Measurements from ENCODE around the gene LRRC72. TPM values are rescaled to one million over a fixed set of nuclear protein-coding genes. Genes with fewer than 3 reads are reported as not detected.

LRRC72 gene
- total RNA-seq, 3 donors from 2014 or later (not counting 1 experiment from before 2014, with no cell fraction given) = not detected

GRCh38 chr7:16587790-16588189, 61.2 kb downstream of the LRRC72 start:
- Histone ChIP-seq H3K36me3 (ENCODE audit: control insufficient read depth, insufficient read depth, low read length) (no peaks in the 10 kb centered on the region), H3K27ac (ENCODE audit: low read length) (no peak overlapping the region), H3K4me3 (ENCODE audit: low read length) (no peak overlapping the region), H3K4me1 (ENCODE audit: control insufficient read depth, insufficient read depth, low read length) (no peaks in the 10 kb centered on the region), H3K27me3 (ENCODE audit: control insufficient read depth, insufficient read depth, low read length) (no peaks in the 10 kb centered on the region), H3K9me3 (ENCODE audit: control insufficient read depth, insufficient read depth, low read length) (no peaks in the 10 kb centered on the region)
- no peak overlapping the region for H3K27ac Mint-ChIP-seq
- WGBS (ENCODE audit: insufficient coverage) = 91% methylated on average over 6 of the region's 6 CpGs
- DNase-seq (no peak), ATAC-seq (no peak)
- intact Hi-C loops (cut with micrococcal nuclease) = no loop called here
- TF ChIP-seq CTCF (IDR thresholded peaks at IDR 0.05) = no peak
- H3K9me3 Mint-ChIP-seq = no peaks in the 10 kb centered on the region
- peaks cover 0 to 4% of the 10 kb centered on the region in 2 donors for H3K27me3 Mint-ChIP-seq (ENCODE audit: low read depth in 2 of 2)
- H3K36me3 Mint-ChIP-seq = no peaks in the 10 kb centered on the region
- H3K4me1 Mint-ChIP-seq = no peaks in the 10 kb centered on the region
- no peak overlapping the region for H3K4me3 Mint-ChIP-seq

- intact Hi-C loops (cut with micrococcal nuclease) = no loop called here
Measured at GRCh38 chr7:16589881-16590280, 63.3 kb downstream of the LRRC72 start.

GRCh38 chr7:16590424-16590823, 63.8 kb downstream of the LRRC72 start:
- H3K9me3 Mint-ChIP-seq = no peaks in the 10 kb centered on the region
- H3K27me3 Mint-ChIP-seq (ENCODE audit: low read depth in 2 of 2) = peaks cover 0 to 2% of the 10 kb centered on the region in 2 donors
- H3K36me3 Mint-ChIP-seq = no peaks in the 10 kb centered on the region
- DNase-seq = no peak
- no peak overlapping the region for H3K27ac Mint-ChIP-seq
- intact Hi-C loops (cut with micrococcal nuclease) = no loop called here
- no peaks in the 10 kb centered on the region for H3K36me3 ChIP-seq (ENCODE audit: control insufficient read depth, insufficient read depth, low read length)
- H3K4me3 ChIP-seq (ENCODE audit: low read length) = no peak overlapping the region
- H3K4me1 Mint-ChIP-seq = no peaks in the 10 kb centered on the region
- 17% methylated on average over 1 of the region's 1 CpG for WGBS (ENCODE audit: insufficient coverage)
- no peaks in the 10 kb centered on the region for H3K4me1 ChIP-seq (ENCODE audit: control insufficient read depth, insufficient read depth, low read length)
- H3K4me3 Mint-ChIP-seq = no peak overlapping the region
- TF ChIP-seq CTCF (IDR thresholded peaks at IDR 0.05) = no peak
- H3K27ac ChIP-seq (ENCODE audit: low read length) = no peak overlapping the region
- ATAC-seq = no peak
- H3K9me3 ChIP-seq (ENCODE audit: control insufficient read depth, insufficient read depth, low read length) = no peaks in the 10 kb centered on the region
- H3K27me3 ChIP-seq (ENCODE audit: control insufficient read depth, insufficient read depth, low read length) = no peaks in the 10 kb centered on the region

More at GRCh38 chr7:16589881-16590280, 63.3 kb downstream of the LRRC72 start:
- Histone ChIP-seq H3K4me1 (ENCODE audit: control insufficient read depth, insufficient read depth, low read length) (no peaks in the 10 kb centered on the region), H3K27ac (ENCODE audit: low read length) (no peak overlapping the region), H3K36me3 (ENCODE audit: control insufficient read depth, insufficient read depth, low read length) (no peaks in the 10 kb centered on the region), H3K27me3 (ENCODE audit: control insufficient read depth, insufficient read depth, low read length) (no peaks in the 10 kb centered on the region), H3K9me3 (ENCODE audit: control insufficient read depth, insufficient read depth, low read length) (no peaks in the 10 kb centered on the region), H3K4me3 (ENCODE audit: low read length) (no peak overlapping the region)
- ATAC-seq (no peak), DNase-seq (no peak)
- no peak for TF ChIP-seq CTCF (IDR thresholded peaks at IDR 0.05)
- Mint-ChIP-seq H3K9me3 (no peaks in the 10 kb centered on the region), H3K4me1 (no peaks in the 10 kb centered on the region), H3K36me3 (no peaks in the 10 kb centered on the region), H3K4me3 (no peak overlapping the region), H3K27ac (no peak overlapping the region), H3K27me3 (ENCODE audit: low read depth in 2 of 2) (peaks cover 0 to 2% of the 10 kb centered on the region in 2 donors)
- 65% methylated on average over 2 of the region's 2 CpGs for WGBS (ENCODE audit: insufficient coverage)

GRCh38 chr7:16592395-16592794, 65.8 kb downstream of the LRRC72 start:
- Mint-ChIP-seq H3K4me3 (no peak overlapping the region), H3K36me3 (no peaks in the 10 kb centered on the region), H3K27me3 (ENCODE audit: low read depth in 2 of 2) (no peaks in the 10 kb centered on the region), H3K9me3 (no peaks in the 10 kb centered on the region), H3K4me1 (no peaks in the 10 kb centered on the region), H3K27ac (no peak overlapping the region)
- TF ChIP-seq CTCF (IDR thresholded peaks at IDR 0.05) = no peak
- DNase-seq = no peak
- Histone ChIP-seq H3K9me3 (ENCODE audit: control insufficient read depth, insufficient read depth, low read length) (no peaks in the 10 kb centered on the region), H3K4me3 (ENCODE audit: low read length) (no peak overlapping the region), H3K27me3 (ENCODE audit: control insufficient read depth, insufficient read depth, low read length) (no peaks in the 10 kb centered on the region), H3K4me1 (ENCODE audit: control insufficient read depth, insufficient read depth, low read length) (no peaks in the 10 kb centered on the region), H3K27ac (ENCODE audit: low read length) (no peak overlapping the region), H3K36me3 (ENCODE audit: control insufficient read depth, insufficient read depth, low read length) (no peaks in the 10 kb centered on the region)
- 98% methylated on average over 3 of the region's 3 CpGs for WGBS (ENCODE audit: insufficient coverage)
- no peak for ATAC-seq
- intact Hi-C loops (cut with micrococcal nuclease) = no loop called here

All from natural killer cell (primary cell).